IMR-90 (cell line): Measurements from ENCODE around the gene HINT2. TPM values are rescaled to one million over a fixed set of nuclear protein-coding genes. Genes with fewer than 3 reads are reported as not detected.

Experiments used
- ATAC-seq: fragments of 200-7000 bp; cut with Tn5 transposase; 2 replicates; pipeline ENCODE4 v1.9.1; 2020; ENCODE audit warnings: low read depth, mild to moderate bottlenecking, moderate library complexity
- BruUV-seq: library from RNA; stranded (reverse); fragments of 400-500 nt; replicated peaks from 2 replicates; lab custom pipeline; 2021; lab: Mats Ljungman, UMichigan
- CTCF ChIA-PET: fragments of 300-600 bp; formaldehyde crosslinking; extraction: SDS; loops from one replicate; lab custom pipeline; 2021; ENCODE audit warnings: antibody characterized with exemption; lab: Yijun Ruan, JAX
- POLR2A ChIA-PET: fragments of 300-600 bp; sonication (Branson Sonifier 250); formaldehyde crosslinking; loops from one replicate; lab custom pipeline; 2022; ENCODE audit warnings: antibody characterized with exemption; ENCODE audit not compliant: unreplicated experiment; lab: Charles Lee
- DNase-seq: peaks from one replicate; pipeline ENCODE4 v3.0.0; 2013
- H2AFZ ChIP-seq: replicated peaks from 2 replicates; pipeline ENCODE3; 2013; ENCODE audit warnings: low read length, mild to moderate bottlenecking; ENCODE audit not compliant: poor library complexity
- H2AK5ac ChIP-seq: 2 replicates; pipeline ENCODE4 v1.6.1; 2013; ENCODE audit warnings: low read depth, low read length, inconsistent platforms
- H2AK9ac ChIP-seq: replicated peaks from 2 replicates; pipeline ENCODE3; 2013; ENCODE audit warnings: mild to moderate bottlenecking, low read depth, low read length, moderate library complexity; ENCODE audit not compliant: poor library complexity
- H2BK120ac ChIP-seq: 2 replicates; pipeline ENCODE4 v1.6.1; 2013; ENCODE audit warnings: low read depth, low read length, inconsistent platforms
- H2BK15ac ChIP-seq: 3 replicates; pipeline ENCODE4 v1.6.1; 2013; ENCODE audit warnings: low read depth, low read length, inconsistent platforms
- H2BK20ac ChIP-seq: 2 replicates; pipeline ENCODE4 v1.6.1; 2013; ENCODE audit warnings: low read depth, mild to moderate bottlenecking, inconsistent platforms, low read length, moderate library complexity
- H2BK5ac ChIP-seq: 2 replicates; pipeline ENCODE4 v1.6.1; 2013; ENCODE audit warnings: mild to moderate bottlenecking, low read depth, low read length, inconsistent platforms; ENCODE audit not compliant: poor library complexity, severe bottlenecking
- H3K14ac ChIP-seq: replicated peaks from 2 replicates; pipeline ENCODE4 v1.6.1; 2013; ENCODE audit warnings: low read depth, low read length, inconsistent platforms
- H3K18ac ChIP-seq: 2 replicates; pipeline ENCODE4 v1.6.1; 2013; ENCODE audit warnings: low read depth, low read length, control low read depth
- H3K23ac ChIP-seq: 2 replicates; pipeline ENCODE4 v1.6.1; 2013; ENCODE audit warnings: low read depth, low read length, inconsistent platforms
- H3K27ac ChIP-seq: 2 replicates; pipeline ENCODE4 v1.5.1; 2013; ENCODE audit warnings: mild to moderate bottlenecking, control low read depth, low read length; ENCODE audit not compliant: insufficient read depth
- H3K27me3 ChIP-seq: 2 replicates; pipeline ENCODE4 v1.6.1; 2013; ENCODE audit warnings: low read length; ENCODE audit not compliant: control insufficient read depth, insufficient read depth
- H3K36me3 ChIP-seq: 2 replicates; pipeline ENCODE4 v1.6.1; 2013; ENCODE audit warnings: low read length, mixed read lengths; ENCODE audit not compliant: control insufficient read depth, insufficient read depth
- H3K4ac ChIP-seq: 2 replicates; pipeline ENCODE4 v1.6.1; 2013; ENCODE audit warnings: low read depth, low read length, inconsistent platforms
- H3K4me1 ChIP-seq: 2 replicates; pipeline ENCODE4 v1.6.1; 2013; ENCODE audit warnings: low read length, mixed read lengths; ENCODE audit not compliant: control insufficient read depth, insufficient read depth
- H3K4me2 ChIP-seq: 2 replicates; pipeline ENCODE4 v1.6.1; 2013; ENCODE audit warnings: low read depth, mild to moderate bottlenecking, control low read depth, low read length, moderate library complexity
- H3K4me3 ChIP-seq: 2 replicates; pipeline ENCODE4 v1.5.1; 2013; ENCODE audit warnings: low read depth, mild to moderate bottlenecking, control low read depth, low read length, moderate library complexity; ENCODE audit not compliant: insufficient read depth
- H3K56ac ChIP-seq: 2 replicates; pipeline ENCODE4 v1.6.1; 2013; ENCODE audit warnings: low read length, inconsistent platforms; ENCODE audit not compliant: insufficient read depth; ENCODE audit errors: extremely low read depth
- H3K79me1 ChIP-seq, 2 experiments: 2 replicates each; pipeline ENCODE4 v1.6.1; 2013; ENCODE audit warnings: low read length in 2 of 2, inconsistent platforms in 1 of 2, low read depth in 1 of 2
- H3K9ac ChIP-seq: 2 replicates; pipeline ENCODE4 v1.6.1; 2013; ENCODE audit warnings: low read depth, low read length, control low read depth
- H3K9me1 ChIP-seq: 2 replicates; pipeline ENCODE4 v1.6.1; 2013; ENCODE audit warnings: low read length, inconsistent platforms; ENCODE audit not compliant: insufficient read depth
- H3K9me3 ChIP-seq: 2 replicates; pipeline ENCODE4 v1.6.1; 2013; ENCODE audit warnings: low read length; ENCODE audit not compliant: control insufficient read depth, insufficient read depth
- H4K20me1 ChIP-seq: 2 replicates; pipeline ENCODE4 v1.6.1; 2013; ENCODE audit warnings: low read length, inconsistent platforms; ENCODE audit not compliant: insufficient read depth
- H4K5ac ChIP-seq: 2 replicates; pipeline ENCODE4 v1.6.1; 2013; ENCODE audit warnings: mild to moderate bottlenecking, low read depth, low read length, control low read depth
- H4K8ac ChIP-seq, 2 experiments: 2 replicates each; pipeline ENCODE4 v1.6.1; 2013; ENCODE audit warnings: low read depth in 2 of 2, low read length in 2 of 2, control low read depth in 1 of 2, inconsistent platforms in 1 of 2
- H4K91ac ChIP-seq: 2 replicates; pipeline ENCODE4 v1.6.1; 2013; ENCODE audit warnings: low read depth, low read length, inconsistent platforms; ENCODE audit not compliant: insufficient read depth
- BHLHE40 ChIP-seq: fragments of 150-350 bp; IDR thresholded peaks from 2 replicates; pipeline ENCODE4 v1.6.1; 2016; ENCODE audit warnings: mild to moderate bottlenecking, low read depth, low read length
- CEBPB ChIP-seq: IDR thresholded peaks from 2 replicates; pipeline ENCODE4 v1.6.1; 2012; ENCODE audit warnings: low read depth, low read length, improper control_type of control experiment
- CHD1 ChIP-seq: IDR thresholded peaks from 2 replicates; pipeline ENCODE4 v1.6.1; 2012; ENCODE audit warnings: low read depth, low read length, improper control_type of control experiment
- CTCF ChIP-seq: conservative IDR thresholded peaks from 2 replicates; pipeline ENCODE4 v1.5.1; 2012; ENCODE audit warnings: mild to moderate bottlenecking, low read depth, low read length, improper control_type of control experiment
- ELK1 ChIP-seq: fragments of 150-350 bp; IDR thresholded peaks from 2 replicates; pipeline ENCODE4 v1.6.1; 2016; ENCODE audit warnings: low read depth, mild to moderate bottlenecking, low read length, moderate library complexity, borderline replicate concordance
- MAFK ChIP-seq: IDR thresholded peaks from 2 replicates; pipeline ENCODE4 v1.6.1; 2012; ENCODE audit warnings: low read depth, low read length, improper control_type of control experiment
- MAZ ChIP-seq: IDR thresholded peaks from 2 replicates; pipeline ENCODE4 v1.6.1; 2012; ENCODE audit warnings: low read depth, mild to moderate bottlenecking, low read length, improper control_type of control experiment, moderate library complexity, borderline replicate concordance
- MXI1 ChIP-seq: IDR thresholded peaks from 2 replicates; pipeline ENCODE4 v1.6.1; 2012; ENCODE audit warnings: low read depth, mild to moderate bottlenecking, low read length, moderate library complexity, borderline replicate concordance
- NFE2L2 ChIP-seq: fragments of 150-350 bp; IDR thresholded peaks from 2 replicates; pipeline ENCODE4 v1.6.1; 2016; ENCODE audit warnings: low read depth, mild to moderate bottlenecking, low read length
- POLR2A ChIP-seq: IDR thresholded peaks from 2 replicates; pipeline ENCODE4 v1.6.1; 2012; ENCODE audit warnings: mild to moderate bottlenecking, low read depth, low read length
- RAD21 ChIP-seq: IDR thresholded peaks from 2 replicates; pipeline ENCODE4 v1.6.1; 2012; ENCODE audit warnings: low read length, improper control_type of control experiment
- RFX5 ChIP-seq: IDR thresholded peaks from 2 replicates; pipeline ENCODE4 v1.8.0; 2012; ENCODE audit warnings: low read depth, mild to moderate bottlenecking, low read length, moderate library complexity
- SMC3 ChIP-seq: fragments of 150-350 bp; IDR thresholded peaks from 2 replicates; pipeline ENCODE4 v1.6.1; 2016; ENCODE audit warnings: low read depth, mild to moderate bottlenecking, antibody characterized with exemption, low read length, moderate library complexity
- USF2 ChIP-seq: fragments of 150-350 bp; IDR thresholded peaks from 2 replicates; pipeline ENCODE4 v1.6.1; 2017; ENCODE audit warnings: mild to moderate bottlenecking, antibody characterized with exemption, low read length, low read depth
- WGBS, 2 experiments: methylation state at CpG; one replicate each; pipeline versions ENCODE4 v1.1.5 to v1.1.7; 2013; ENCODE audit warnings: missing lambda C conversion rate in 2 of 2; ENCODE audit not compliant: insufficient read length in 1 of 2; ENCODE audit errors: extremely low coverage in 2 of 2; 5-methylcytosine and 5-hydroxymethylcytosine counted together
- dilution Hi-C: fragments of 300-500 bp; cut with HindIII; formaldehyde crosslinking; loops from one replicate; pipeline ENCODE4 v1.14.3; 2018; ENCODE audit warnings: low sequenced_read_pairs; ENCODE audit not compliant: unreplicated experiment
- in situ Hi-C: fragments of 300-500 bp; cut with MboI; formaldehyde crosslinking; loops from 3 replicates; pipeline ENCODE4 v1.14.3; 2019; ENCODE audit warnings: low sequenced_read_pairs, inconsistent platforms, mixed read lengths
- intact Hi-C: fragments of 100-400 bp; cut with micrococcal nuclease; formaldehyde crosslinking; loops from 2 replicates; pipeline ENCODE4 v1.10.0; 2022
- polyA plus RNA-seq, 3 experiments: library from polyadenylated mRNA; depleted of rRNA; stranded (reverse); fragments of >200 nt; gene quantifications; 2 replicates each; pipeline ENCODE4 v1.2.3, GENCODE V29; 2012; ENCODE audit warnings: low replicate concordance in 1 of 3
- total RNA-seq: library from RNA; depleted of rRNA; stranded (reverse); fragments of >200 nt; gene quantifications from 2 replicates; pipeline ENCODE4 v1.2.3, GENCODE V29; 2012

The HINT2 gene
- total and polyA plus RNA-seq, 2 of the 4 experiments (the other 2 are of a cell fraction) = 7.5 to 20.6 TPM

GRCh38 chr9:35852876-35853865 is 38.3 kb upstream of the HINT2 start:
- Histone ChIP-seq H2BK120ac (no peak overlapping the region), H3K9me1 (no peaks in the 10 kb centered on the region), H3K4me2 (no peak overlapping the region), H3K27ac (no peak overlapping the region), H2AK9ac (peak overlapping the region; percentile 53), H3K4me1 (no peaks in the 10 kb centered on the region), H3K27me3 (no peaks in the 10 kb centered on the region; the same call in 1 of the 2 replicates), H3K56ac (no peak overlapping the region), H2BK5ac (no peak overlapping the region), H2AK5ac (no peak overlapping the region), H2AFZ (no peak overlapping the region), H3K79me1 (no peaks in the 10 kb centered on the region), H4K5ac (no peak overlapping the region), H3K4me3 (no peak overlapping the region), H3K18ac (no peak overlapping the region), H3K23ac (no peak overlapping the region), H3K9ac (no peak overlapping the region), H2BK15ac (no peak overlapping the region), H3K4ac (no peak overlapping the region), H3K14ac (no peak overlapping the region), H3K36me3 (peaks cover 3% of the 10 kb centered on the region; the same call in 1 of the 2 replicates), H3K9me3 (no peaks in the 10 kb centered on the region), H4K8ac (no peak overlapping the region), H4K20me1 (no peaks in the 10 kb centered on the region), H4K91ac (no peak overlapping the region), H2BK20ac (no peak overlapping the region)
- DNase-seq (no peak), ATAC-seq (no peak)
- intact Hi-C loops (no loop called here), in situ Hi-C loops (no loop called here), dilution Hi-C loops (no loop called here)
- 84% methylated on average over 18 of the region's 25 CpGs; no CpG with 5 or more reads in 1 of the 2 experiments for WGBS, 2 experiments
- ChIA-PET POLR2A (no interaction called here), CTCF (no interaction called here)
- BruUV-seq = no TSS peak
- no peak for TF ChIP-seq MAZ
- no peak for TF ChIP-seq MXI1
- TF ChIP-seq CTCF = no peak
- no peak for TF ChIP-seq SMC3
- no peak for TF ChIP-seq RFX5
- TF ChIP-seq CHD1 = no peak
- no peak for TF ChIP-seq CEBPB
- TF ChIP-seq NFE2L2 = no peak
- no peak for TF ChIP-seq MAFK
- TF ChIP-seq BHLHE40 = no peak
- TF ChIP-seq RAD21 = no peak
- no peak for TF ChIP-seq USF2
- no peak for TF ChIP-seq POLR2A
- TF ChIP-seq ELK1 = no peak
